Smooth muscle cell (in vitro differentiated cells): ENCODE data around the gene LSAMP. TPM values are rescaled to one million over a fixed set of nuclear protein-coding genes. Genes with fewer than 3 reads are reported as not detected.

Experiments
- DNase-seq: peaks from one replicate; lab custom pipeline; 2025; ENCODE audit not compliant: unreplicated experiment; lab: John Stamatoyannopoulos, UW
- H2AFZ ChIP-seq: fragments of 200-600 bp; sonication (generic); 2 replicates; pipeline ENCODE4 v1.6.0; 2016; ENCODE audit warnings: antibody characterized with exemption, low read depth, mild to moderate bottlenecking
- H3F3A ChIP-seq: fragments of 200-600 bp; sonication (generic); 2 replicates; pipeline ENCODE4 v1.6.0; 2017; ENCODE audit warnings: antibody characterized with exemption, low read depth
- H3K27ac ChIP-seq: fragments of 200-600 bp; sonication (generic); 2 replicates; pipeline ENCODE4 v1.5.1; 2016; ENCODE audit warnings: low read depth, mild to moderate bottlenecking
- H3K27me3 ChIP-seq: fragments of 200-600 bp; sonication (generic); 2 replicates; pipeline ENCODE4 v1.6.1; 2016; ENCODE audit warnings: low read depth, mild to moderate bottlenecking
- H3K36me3 ChIP-seq: fragments of 200-600 bp; sonication (generic); 2 replicates; pipeline ENCODE4 v1.5.1; 2016; ENCODE audit warnings: low read depth
- H3K4me1 ChIP-seq: fragments of 200-600 bp; sonication (generic); 2 replicates; pipeline ENCODE4 v1.5.1; 2016; ENCODE audit warnings: low read depth
- H3K4me2 ChIP-seq: fragments of 200-600 bp; sonication (generic); 2 replicates; pipeline ENCODE4 v1.6.0; 2016; ENCODE audit warnings: mild to moderate bottlenecking
- H3K4me3 ChIP-seq: fragments of 200-600 bp; sonication (generic); 2 replicates; pipeline ENCODE4 v1.5.1; 2016; ENCODE audit warnings: mild to moderate bottlenecking
- H3K79me2 ChIP-seq: fragments of 200-600 bp; sonication (generic); 2 replicates; pipeline ENCODE4 v1.6.0; 2016; ENCODE audit warnings: low read depth, mild to moderate bottlenecking
- H3K9ac ChIP-seq: fragments of 200-600 bp; sonication (generic); 2 replicates; pipeline ENCODE4 v1.6.0; 2016; ENCODE audit warnings: low read depth
- H3K9me3 ChIP-seq: fragments of 200-600 bp; sonication (generic); replicated peaks from 2 replicates; pipeline ENCODE4 v1.5.1; 2016; ENCODE audit warnings: low read depth
- H4K20me1 ChIP-seq: fragments of 200-600 bp; sonication (generic); 2 replicates; pipeline ENCODE4 v1.6.0; 2016; ENCODE audit warnings: low read depth
- CTCF ChIP-seq: fragments of 200-600 bp; sonication (generic); IDR thresholded peaks from 2 replicates; pipeline ENCODE4 v1.5.1; 2017; ENCODE audit warnings: borderline replicate concordance, mild to moderate bottlenecking, antibody characterized with exemption; ENCODE audit not compliant: insufficient read depth, poor library complexity, severe bottlenecking
- WGBS: methylation state at CpG from one replicate; pipeline ENCODE4 v1.1.7; 2016; ENCODE audit warnings: low lambda C conversion rate; 5-methylcytosine and 5-hydroxymethylcytosine counted together
- polyA plus RNA-seq: library from polyadenylated mRNA; unstranded; fragments of >200 nt; fragmentation: Nextera tagmentation; extraction: Ambion mirVana; gene quantifications from 2 replicates; pipeline ENCODE4 v1.2.1, GENCODE V29; 2016
- total RNA-seq: library from RNA; depleted of rRNA; stranded (reverse); fragments of >200 nt; gene quantifications from 2 replicates; pipeline ENCODE4 v1.2.3, GENCODE V29; 2014

The LSAMP gene
- total and polyA plus RNA-seq, 2 experiments from 2014 or later, result 11.2 to 13.6 TPM

DNA sequence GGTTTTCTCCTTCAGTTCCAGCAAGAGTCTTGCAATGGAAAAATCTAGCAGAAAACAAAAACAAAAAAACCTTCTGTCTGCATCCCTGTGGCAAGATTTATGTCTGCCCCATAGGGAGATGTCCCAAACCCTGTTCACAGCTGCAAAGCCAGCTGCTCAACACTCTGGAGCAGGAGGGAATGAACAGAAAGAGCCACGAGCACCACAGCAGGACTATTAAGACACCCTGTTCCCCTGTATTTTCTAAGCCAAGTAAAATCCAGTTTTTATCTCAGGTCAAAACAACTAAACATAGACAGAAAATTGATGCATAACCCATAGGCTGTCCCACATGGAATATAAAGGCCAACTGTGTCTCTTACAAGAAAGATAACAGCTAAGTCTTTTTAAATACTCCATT lies 357.9 kb downstream of the LSAMP start:
- Histone ChIP-seq H3K27ac (no peak overlapping the region), H4K20me1 (no peaks in the 10 kb centered on the region), H3K9me3 (no peaks in the 10 kb centered on the region), H3K4me1 (no peaks in the 10 kb centered on the region), H3K79me2 (no peaks in the 10 kb centered on the region), H3K9ac (no peak overlapping the region), H3K4me2 (no peak overlapping the region), H3K36me3 (no peaks in the 10 kb centered on the region), H3F3A (no peaks in the 10 kb centered on the region), H3K27me3 (no peaks in the 10 kb centered on the region), H2AFZ (no peak overlapping the region), H3K4me3 (no peak overlapping the region)
- WGBS, result 55% methylated on average over 1 of the region's 1 CpG
- TF ChIP-seq CTCF, result no peak
- no peak for DNase-seq

DNA sequence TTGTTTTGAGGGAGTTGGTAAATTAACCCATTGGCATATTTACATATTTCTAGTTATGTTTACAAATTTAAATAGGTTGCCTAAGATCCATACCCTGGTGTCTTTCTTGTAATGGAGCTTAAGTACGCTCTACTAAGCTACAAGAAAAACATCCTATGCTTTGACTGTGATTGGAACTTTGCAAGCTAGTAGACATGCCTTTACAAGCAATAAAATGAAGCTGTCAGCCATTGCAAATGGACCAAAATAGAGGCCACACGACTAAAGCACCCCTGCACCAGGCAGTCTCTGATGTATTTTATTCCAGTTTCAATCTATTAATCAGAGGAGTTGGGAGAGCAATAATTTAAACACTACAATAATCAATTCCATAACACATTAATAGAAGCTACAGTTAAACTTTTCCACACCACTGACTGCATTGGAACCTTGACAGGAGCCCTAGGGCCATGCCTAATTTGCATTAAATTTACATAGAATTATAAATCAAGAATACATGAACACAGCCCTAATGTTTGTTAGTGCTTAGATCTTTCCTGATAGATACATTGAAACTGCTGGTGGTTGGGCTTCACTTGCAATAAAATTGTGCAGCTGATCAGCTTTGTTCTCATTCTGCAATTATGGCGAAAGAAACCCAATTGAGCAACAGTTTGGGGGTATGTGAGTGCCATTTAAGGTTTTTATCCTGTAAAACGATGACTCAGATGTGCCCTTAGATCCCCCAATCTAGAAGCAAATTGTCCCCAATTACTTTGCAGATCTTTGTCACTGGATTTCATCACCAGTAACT lies 360.1 kb downstream of the LSAMP start:
- no peak for TF ChIP-seq CTCF
- no peaks in the 10 kb centered on the region for H3F3A ChIP-seq
- no peak for DNase-seq
- no peak overlapping the region for H3K4me2 ChIP-seq
- H3K9me3 ChIP-seq, result no peaks in the 10 kb centered on the region
- no peaks in the 10 kb centered on the region for H4K20me1 ChIP-seq
- no peak overlapping the region for H2AFZ ChIP-seq
- WGBS, result 41% methylated on average over 4 of the region's 4 CpGs
- H3K4me3 ChIP-seq, result no peak overlapping the region
- H3K4me1 ChIP-seq, result no peaks in the 10 kb centered on the region
- no peak overlapping the region for H3K27ac ChIP-seq
- no peak overlapping the region for H3K9ac ChIP-seq
- H3K27me3 ChIP-seq, result no peaks in the 10 kb centered on the region
- no peaks in the 10 kb centered on the region for H3K36me3 ChIP-seq
- no peaks in the 10 kb centered on the region for H3K79me2 ChIP-seq

- TF ChIP-seq CTCF, result no peak
- no peak overlapping the region for H2AFZ ChIP-seq
- no peak for DNase-seq
Measured at GRCh38 chr3:116083683-116084082, 361.6 kb downstream of the LSAMP start.

GRCh38 chr3:116078561-116078960 lies 366.7 kb downstream of the LSAMP start:
- no peak overlapping the region for H3K9ac ChIP-seq
- no peak overlapping the region for H3K27ac ChIP-seq
- 97% methylated on average over 7 of the region's 7 CpGs for WGBS
- H3K27me3 ChIP-seq, result no peaks in the 10 kb centered on the region
- TF ChIP-seq CTCF, result no peak
- no peaks in the 10 kb centered on the region for H4K20me1 ChIP-seq
- H3K4me3 ChIP-seq, result no peak overlapping the region
- H3K4me1 ChIP-seq, result no peaks in the 10 kb centered on the region
- no peaks in the 10 kb centered on the region for H3K36me3 ChIP-seq
- no peak overlapping the region for H2AFZ ChIP-seq
- no peak overlapping the region for H3K4me2 ChIP-seq
- H3F3A ChIP-seq, result no peaks in the 10 kb centered on the region
- no peaks in the 10 kb centered on the region for H3K9me3 ChIP-seq
- DNase-seq, result no peak
- H3K79me2 ChIP-seq, result no peaks in the 10 kb centered on the region

More at GRCh38 chr3:116083683-116084082, 361.6 kb downstream of the LSAMP start:
- Histone ChIP-seq H3K9me3 (no peaks in the 10 kb centered on the region), H3K9ac (no peak overlapping the region), H3K4me2 (no peak overlapping the region), H3K79me2 (no peaks in the 10 kb centered on the region), H3K27ac (no peak overlapping the region), H4K20me1 (no peaks in the 10 kb centered on the region), H3K36me3 (no peaks in the 10 kb centered on the region), H3K27me3 (no peaks in the 10 kb centered on the region), H3F3A (no peaks in the 10 kb centered on the region), H3K4me1 (no peaks in the 10 kb centered on the region), H3K4me3 (no peak overlapping the region)
- WGBS, result 78% methylated on average over 2 of the region's 2 CpGs
